ENCODE results near the gene CHCHD4. TPM values are rescaled to one million over a fixed set of nuclear protein-coding genes. Genes with fewer than 3 reads are reported as not detected.

The CHCHD4 gene
- polyA plus RNA-seq, 10 donors, result 12.8 to 16.6 (median 14.1) TPM

Other genes with a start within 250 kb of the CHCHD4 start
- gene WNT7A, start 244.8 kb downstream of the CHCHD4 start, polyA plus RNA-seq (ENCODE audit: insufficient read length in 10 of 10), result 1 to 10 TPM in 1 of 10 donors, under 1 TPM in 4, not detected in 5; 0.05 to 1.1 (median 0.27) TPM
- gene TMEM43, start 182 bp upstream of the CHCHD4 start, polyA plus RNA-seq (ENCODE audit: insufficient read length in 10 of 10), result 10 to 100 TPM; 49.7 to 71.3 (median 57.8) TPM
- gene XPC, start 53.7 kb upstream of the CHCHD4 start, polyA plus RNA-seq (ENCODE audit: insufficient read length in 10 of 10), result 10 to 100 TPM; 12.8 to 24.2 (median 21.2) TPM
- 10 to 100 TPM; 10.1 to 13.8 (median 12.2) TPM for gene LSM3, start 53.9 kb upstream of the CHCHD4 start, polyA plus RNA-seq (ENCODE audit: insufficient read length in 10 of 10)